Measurements from ENCODE around the gene SRR.

The SRR gene

DNA sequence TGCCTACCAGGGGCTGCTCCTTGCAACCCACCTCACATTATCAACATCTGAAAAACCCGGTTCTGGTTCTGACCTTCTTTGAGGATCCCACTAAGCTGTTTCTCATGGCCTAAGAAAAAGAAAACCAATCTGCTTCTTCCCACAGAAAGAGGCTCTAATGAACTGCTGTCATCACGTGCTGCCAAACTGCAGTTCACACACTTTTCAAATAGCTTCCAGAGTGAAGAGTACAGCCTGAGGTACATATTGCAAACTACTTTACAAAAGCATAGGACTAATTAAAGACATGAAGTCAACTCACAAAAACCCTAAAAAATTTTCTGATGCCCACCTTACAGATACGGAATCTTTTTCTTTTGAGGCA lies 36.9 kb upstream of the SRR start:
- peak overlapping the region in 1 of 2 donors; percentile 28 for H3K9ac ChIP-seq (ENCODE audit: low read depth in 1 of 2, low read length in 2 of 2)
- H3K27me3 ChIP-seq (ENCODE audit: control insufficient read depth in 1 of 2, insufficient read depth in 2 of 2, low read length in 2 of 2), result no peaks in the 10 kb centered on the region
- no peaks in the 10 kb centered on the region for H3K9me3 ChIP-seq (ENCODE audit: control insufficient read depth in 1 of 2, low read length in 2 of 2)
- H3K4me3 ChIP-seq (ENCODE audit: low read depth in 1 of 2, low read length in 2 of 2), result no peak overlapping the region
- peaks cover 3 to 14% of the 10 kb centered on the region in 2 donors for H3K36me3 ChIP-seq (ENCODE audit: control insufficient read depth in 1 of 2, insufficient read depth in 2 of 2, low read length in 2 of 2)
- no peak overlapping the region for H3K27ac ChIP-seq (ENCODE audit: low read depth, low read length)
- peaks cover 11 to 20% of the 10 kb centered on the region in 2 donors for H3K4me1 ChIP-seq (ENCODE audit: control insufficient read depth in 1 of 2, insufficient read depth in 2 of 2, low read length in 2 of 2)

DNA sequence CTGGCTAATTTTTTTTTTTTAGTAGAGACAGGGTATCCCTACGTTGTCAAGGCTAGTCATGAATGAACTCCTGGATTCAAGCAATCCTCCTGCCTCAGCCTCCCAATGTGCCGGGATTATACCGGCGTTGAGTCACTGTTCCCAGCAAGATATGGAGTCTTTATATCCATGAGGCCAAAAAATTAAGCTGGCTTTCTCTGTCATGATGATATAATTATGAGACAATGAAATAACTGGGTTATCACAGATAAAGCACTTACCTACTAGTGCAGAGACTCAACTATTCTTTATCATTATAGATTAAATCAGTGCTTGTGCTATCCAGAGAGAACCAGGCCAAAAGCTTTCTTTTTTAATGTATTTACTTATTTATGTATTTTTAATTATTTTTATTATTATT lies 36.4 kb upstream of the SRR start:
- H3K27ac ChIP-seq (ENCODE audit: low read depth, low read length), result no peak overlapping the region

GRCh38 chr17:2271985-2272702 lies 31.6 kb upstream of the SRR start:
- Histone ChIP-seq H3K9me3 (ENCODE audit: control insufficient read depth in 1 of 2, low read length in 2 of 2) (no peaks in the 10 kb centered on the region), H3K9ac (ENCODE audit: low read depth in 1 of 2, low read length in 2 of 2) (no peak overlapping the region), H3K27ac (ENCODE audit: low read depth, low read length) (no peak overlapping the region), H3K4me3 (ENCODE audit: low read depth in 1 of 2, low read length in 2 of 2) (no peak overlapping the region), H3K4me1 (ENCODE audit: control insufficient read depth in 1 of 2, insufficient read depth in 2 of 2, low read length in 2 of 2) (no peaks in the 10 kb centered on the region), H3K27me3 (ENCODE audit: control insufficient read depth in 1 of 2, insufficient read depth in 2 of 2, low read length in 2 of 2) (no peaks in the 10 kb centered on the region), H3K36me3 (ENCODE audit: control insufficient read depth in 1 of 2, insufficient read depth in 2 of 2, low read length in 2 of 2) (peaks cover 7 to 14% of the 10 kb centered on the region in 2 donors)

More for the DNA sequence above, 36.4 kb upstream of the SRR start:
- Histone ChIP-seq H3K9ac (ENCODE audit: low read depth in 1 of 2, low read length in 2 of 2) (no peak overlapping the region), H3K4me3 (ENCODE audit: low read depth in 1 of 2, low read length in 2 of 2) (no peak overlapping the region), H3K9me3 (ENCODE audit: control insufficient read depth in 1 of 2, low read length in 2 of 2) (no peaks in the 10 kb centered on the region), H3K4me1 (ENCODE audit: control insufficient read depth in 1 of 2, insufficient read depth in 2 of 2, low read length in 2 of 2) (peaks cover 7 to 20% of the 10 kb centered on the region in 2 donors), H3K27me3 (ENCODE audit: control insufficient read depth in 1 of 2, insufficient read depth in 2 of 2, low read length in 2 of 2) (no peaks in the 10 kb centered on the region), H3K36me3 (ENCODE audit: control insufficient read depth in 1 of 2, insufficient read depth in 2 of 2, low read length in 2 of 2) (peaks cover 3 to 14% of the 10 kb centered on the region in 2 donors)

- no peak overlapping the region for H3K27ac ChIP-seq (ENCODE audit: low read depth, low read length)
- H3K36me3 ChIP-seq (ENCODE audit: control insufficient read depth in 1 of 2, insufficient read depth in 2 of 2, low read length in 2 of 2), result peaks cover 12 to 23% of the 10 kb centered on the region in 2 donors
- H3K9me3 ChIP-seq (ENCODE audit: control insufficient read depth in 1 of 2, low read length in 2 of 2), result no peaks in the 10 kb centered on the region
- H3K9ac ChIP-seq (ENCODE audit: low read depth in 1 of 2, low read length in 2 of 2), result no peak overlapping the region
- H3K4me3 ChIP-seq (ENCODE audit: low read depth in 1 of 2, low read length in 2 of 2), result no peak overlapping the region
- H3K4me1 ChIP-seq (ENCODE audit: control insufficient read depth in 1 of 2, insufficient read depth in 2 of 2, low read length in 2 of 2), result no peaks in the 10 kb centered on the region
- no peaks in the 10 kb centered on the region for H3K27me3 ChIP-seq (ENCODE audit: control insufficient read depth in 1 of 2, insufficient read depth in 2 of 2, low read length in 2 of 2)
Observed at GRCh38 chr17:2274414-2274813, 29.3 kb upstream of the SRR start.

DNA sequence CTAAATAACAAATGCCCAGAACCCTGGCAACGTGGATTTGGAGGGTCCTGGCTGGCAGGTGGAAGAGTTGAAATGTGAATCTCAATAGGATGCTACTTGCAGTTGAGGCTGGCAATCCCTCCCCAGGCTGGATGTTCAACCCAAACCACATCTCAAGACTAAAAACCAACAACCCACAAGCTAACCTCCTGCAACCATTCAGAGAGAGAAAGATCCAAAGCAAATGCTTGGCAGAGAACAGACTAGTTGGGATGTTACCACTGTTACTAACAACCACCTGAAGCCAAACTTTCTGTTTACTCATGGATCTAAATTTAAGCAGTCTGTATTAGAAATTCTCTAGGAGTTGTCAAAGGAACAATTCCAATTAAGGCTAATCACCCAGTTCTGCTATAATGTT lies 28.0 kb upstream of the SRR start:
- H3K4me3 ChIP-seq (ENCODE audit: low read depth in 1 of 2, low read length in 2 of 2), result no peak overlapping the region
- no peaks in the 10 kb centered on the region for H3K27me3 ChIP-seq (ENCODE audit: control insufficient read depth in 1 of 2, insufficient read depth in 2 of 2, low read length in 2 of 2)
- no peaks in the 10 kb centered on the region for H3K4me1 ChIP-seq (ENCODE audit: control insufficient read depth in 1 of 2, insufficient read depth in 2 of 2, low read length in 2 of 2)
- no peak overlapping the region for H3K27ac ChIP-seq (ENCODE audit: low read depth, low read length)
- H3K36me3 ChIP-seq (ENCODE audit: control insufficient read depth in 1 of 2, insufficient read depth in 2 of 2, low read length in 2 of 2), result peaks cover 13 to 28% of the 10 kb centered on the region in 2 donors
- H3K9me3 ChIP-seq (ENCODE audit: control insufficient read depth in 1 of 2, low read length in 2 of 2), result no peaks in the 10 kb centered on the region
- no peak overlapping the region for H3K9ac ChIP-seq (ENCODE audit: low read depth in 1 of 2, low read length in 2 of 2)

GRCh38 chr17:2277429-2278170 lies 26.1 kb upstream of the SRR start:
- Histone ChIP-seq H3K4me3 (ENCODE audit: low read depth in 1 of 2, low read length in 2 of 2) (no peak overlapping the region), H3K27me3 (ENCODE audit: control insufficient read depth in 1 of 2, insufficient read depth in 2 of 2, low read length in 2 of 2) (no peaks in the 10 kb centered on the region), H3K27ac (ENCODE audit: low read depth, low read length) (no peak overlapping the region), H3K9ac (ENCODE audit: low read depth in 1 of 2, low read length in 2 of 2) (no peak overlapping the region), H3K4me1 (ENCODE audit: control insufficient read depth in 1 of 2, insufficient read depth in 2 of 2, low read length in 2 of 2) (no peaks in the 10 kb centered on the region), H3K36me3 (ENCODE audit: control insufficient read depth in 1 of 2, insufficient read depth in 2 of 2, low read length in 2 of 2) (peaks cover 25 to 42% of the 10 kb centered on the region in 2 donors), H3K9me3 (ENCODE audit: control insufficient read depth in 1 of 2, low read length in 2 of 2) (no peaks in the 10 kb centered on the region)

DNA sequence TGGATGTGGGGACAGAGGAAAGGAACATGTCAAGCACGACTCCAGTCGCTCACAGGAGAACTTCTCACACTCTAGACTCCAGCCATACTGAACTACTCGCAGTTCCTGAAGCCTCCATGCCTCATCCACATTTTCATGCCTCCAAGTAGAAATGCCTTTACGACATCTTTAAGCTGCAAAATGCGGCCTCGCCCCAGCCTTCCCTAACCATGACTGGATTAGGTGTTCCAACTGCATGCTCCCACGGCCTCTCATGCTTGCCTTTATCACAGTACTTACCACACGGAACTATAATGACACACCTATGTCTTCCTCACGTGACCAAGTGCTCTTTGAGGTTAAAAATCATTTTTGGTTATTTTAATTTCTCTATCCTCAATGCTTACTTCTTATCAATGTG lies 24.0 kb upstream of the SRR start:
- Histone ChIP-seq H3K4me3 (ENCODE audit: low read depth in 1 of 2, low read length in 2 of 2) (no peak overlapping the region), H3K9me3 (ENCODE audit: control insufficient read depth in 1 of 2, low read length in 2 of 2) (no peaks in the 10 kb centered on the region), H3K27ac (ENCODE audit: low read depth, low read length) (no peak overlapping the region), H3K9ac (ENCODE audit: low read depth in 1 of 2, low read length in 2 of 2) (no peak overlapping the region), H3K36me3 (ENCODE audit: control insufficient read depth in 1 of 2, insufficient read depth in 2 of 2, low read length in 2 of 2) (peaks cover 31 to 59% of the 10 kb centered on the region in 2 donors), H3K4me1 (ENCODE audit: control insufficient read depth in 1 of 2, insufficient read depth in 2 of 2, low read length in 2 of 2) (no peaks in the 10 kb centered on the region), H3K27me3 (ENCODE audit: control insufficient read depth in 1 of 2, insufficient read depth in 2 of 2, low read length in 2 of 2) (no peaks in the 10 kb centered on the region)

DNA sequence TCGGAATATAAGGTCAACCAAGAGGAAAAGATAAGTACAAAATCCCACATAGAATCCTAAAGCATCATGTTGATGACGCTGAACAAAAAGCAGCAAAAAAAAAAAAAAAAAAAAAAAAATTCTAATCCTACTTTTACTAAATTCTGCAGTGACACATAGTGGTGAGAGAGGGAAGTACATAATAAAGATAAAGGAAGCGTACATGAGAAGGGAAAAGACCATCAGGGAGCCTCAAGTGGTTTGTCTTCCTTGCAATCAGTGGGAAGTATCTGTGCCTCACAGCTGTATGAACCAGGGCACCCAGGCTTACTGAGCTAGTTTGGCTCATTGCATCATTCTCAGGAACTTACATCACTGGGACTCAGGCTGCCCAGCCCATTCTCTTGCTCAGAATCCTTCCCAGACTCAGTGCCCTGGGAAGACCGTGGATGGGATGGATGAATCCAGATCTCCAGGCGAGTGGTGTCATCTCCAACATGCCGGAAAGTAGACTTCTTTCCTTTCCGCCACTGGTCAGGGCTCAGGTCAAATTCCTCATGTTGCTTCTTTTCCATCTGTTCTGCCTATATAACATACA lies 21.4 kb upstream of the SRR start:
- no peak overlapping the region for H3K9ac ChIP-seq (ENCODE audit: low read depth in 1 of 2, low read length in 2 of 2)
- no peak overlapping the region for H3K27ac ChIP-seq (ENCODE audit: low read depth, low read length)
- no peaks in the 10 kb centered on the region for H3K27me3 ChIP-seq (ENCODE audit: control insufficient read depth in 1 of 2, insufficient read depth in 2 of 2, low read length in 2 of 2)

DNA sequence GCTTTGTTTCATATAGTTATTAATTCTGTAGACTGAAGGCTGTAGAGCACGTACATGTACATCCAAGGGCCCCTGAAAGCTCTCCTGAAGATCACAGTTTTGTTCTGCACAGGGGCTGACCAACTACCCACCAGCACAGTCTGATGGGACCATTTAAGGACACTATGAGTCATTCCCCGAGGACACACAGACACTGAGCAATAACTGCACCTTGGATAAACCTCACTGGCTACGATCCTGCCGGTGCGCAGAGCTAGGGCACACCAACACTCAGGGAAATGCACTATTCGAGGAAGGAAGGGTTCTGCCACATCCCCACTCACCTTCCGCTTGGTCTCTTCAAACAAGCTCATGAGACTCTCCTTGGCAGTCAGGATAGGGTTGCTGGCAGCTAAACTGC lies 20.4 kb upstream of the SRR start:
- H3K4me1 ChIP-seq (ENCODE audit: control insufficient read depth in 1 of 2, insufficient read depth in 2 of 2, low read length in 2 of 2), result no peaks in the 10 kb centered on the region
- no peak overlapping the region for H3K9ac ChIP-seq (ENCODE audit: low read depth in 1 of 2, low read length in 2 of 2)
- H3K4me3 ChIP-seq (ENCODE audit: low read depth in 1 of 2, low read length in 2 of 2), result no peak overlapping the region
- no peaks in the 10 kb centered on the region for H3K9me3 ChIP-seq (ENCODE audit: control insufficient read depth in 1 of 2, low read length in 2 of 2)
- H3K27me3 ChIP-seq (ENCODE audit: control insufficient read depth in 1 of 2, insufficient read depth in 2 of 2, low read length in 2 of 2), result no peaks in the 10 kb centered on the region
- peaks cover 33 to 61% of the 10 kb centered on the region in 2 donors for H3K36me3 ChIP-seq (ENCODE audit: control insufficient read depth in 1 of 2, insufficient read depth in 2 of 2, low read length in 2 of 2)
- no peak overlapping the region for H3K27ac ChIP-seq (ENCODE audit: low read depth, low read length)

More for the DNA sequence above, 21.4 kb upstream of the SRR start:
- Histone ChIP-seq H3K36me3 (ENCODE audit: control insufficient read depth in 1 of 2, insufficient read depth in 2 of 2, low read length in 2 of 2) (peaks cover 33 to 60% of the 10 kb centered on the region in 2 donors), H3K9me3 (ENCODE audit: control insufficient read depth in 1 of 2, low read length in 2 of 2) (no peaks in the 10 kb centered on the region), H3K4me3 (ENCODE audit: low read depth in 1 of 2, low read length in 2 of 2) (no peak overlapping the region), H3K4me1 (ENCODE audit: control insufficient read depth in 1 of 2, insufficient read depth in 2 of 2, low read length in 2 of 2) (no peaks in the 10 kb centered on the region)

DNA sequence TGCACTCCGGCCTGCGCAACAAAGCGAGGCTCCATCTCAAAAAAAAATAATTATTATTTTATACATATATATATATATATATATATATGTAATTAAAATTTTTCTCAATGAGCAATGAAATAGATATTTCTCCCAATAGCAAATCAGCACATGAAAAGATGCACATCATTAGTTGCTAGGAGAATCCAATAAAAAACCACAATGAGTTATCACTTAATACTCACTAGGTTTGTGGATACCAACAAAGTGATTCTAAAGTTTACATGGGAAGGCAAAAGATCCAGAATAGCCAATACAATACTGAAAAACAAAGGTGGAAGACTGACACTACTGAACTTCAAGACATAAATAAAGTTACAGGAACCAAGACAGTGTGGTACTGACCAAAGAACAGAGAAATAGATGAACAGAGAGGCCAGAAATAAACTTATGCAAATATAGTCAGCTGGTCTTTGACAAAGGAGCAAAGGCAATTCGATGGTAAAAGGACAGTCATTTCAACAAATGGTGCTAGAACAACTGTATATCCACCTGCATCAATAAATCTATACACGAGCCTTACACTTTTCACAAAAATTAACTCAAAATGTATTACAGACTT lies 13.8 kb upstream of the SRR start:
- Histone ChIP-seq H3K4me3 (ENCODE audit: low read depth in 1 of 2, low read length in 2 of 2) (no peak overlapping the region), H3K9ac (ENCODE audit: low read depth in 1 of 2, low read length in 2 of 2) (no peak overlapping the region), H3K36me3 (ENCODE audit: control insufficient read depth in 1 of 2, insufficient read depth in 2 of 2, low read length in 2 of 2) (peaks cover 22 to 57% of the 10 kb centered on the region in 2 donors), H3K4me1 (ENCODE audit: control insufficient read depth in 1 of 2, insufficient read depth in 2 of 2, low read length in 2 of 2) (no peaks in the 10 kb centered on the region), H3K27ac (ENCODE audit: low read depth, low read length) (no peak overlapping the region), H3K9me3 (ENCODE audit: control insufficient read depth in 1 of 2, low read length in 2 of 2) (no peaks in the 10 kb centered on the region), H3K27me3 (ENCODE audit: control insufficient read depth in 1 of 2, insufficient read depth in 2 of 2, low read length in 2 of 2) (no peaks in the 10 kb centered on the region)
